Fibroblast of lung (primary cell): ENCODE measurements around the gene IKZF3.

ENCODE experiments used
- CTCF ChIP-seq, 2 donors: IDR thresholded peaks in 1 of 2; conservative IDR thresholded peaks in 1 of 2; 1 replicate in 1 of 2; 2 replicates in 1 of 2; pipeline ENCODE4 v1.5.1; 2011 to 2012; ENCODE audit warnings: low read length in 2 of 2, control low read depth in 1 of 2, inconsistent platforms in 1 of 2, low read depth in 1 of 2, mild to moderate bottlenecking in 1 of 2
- EZH2 ChIP-seq: IDR thresholded peaks from 2 replicates; pipeline ENCODE4 v1.5.1; 2012; ENCODE audit warnings: low read length, control low read depth, mild to moderate bottlenecking; ENCODE audit errors: missing control alignments

GRCh38 chr17:39716073-39716818 is 147.9 kb downstream of the IKZF3 start:
- TF ChIP-seq CTCF (conservative IDR thresholded peaks at IDR 0.05 in 1 of 2, IDR thresholded peaks at IDR 0.05 in 1 of 2; ENCODE audit: low read depth in 1 of 2, low read length in 2 of 2) (no peak), EZH2 (no peak)
